ENCODE results near the gene WDR77.

- TF ChIP-seq GATA3 (IDR thresholded peaks at IDR 0.05; ENCODE audit: low read depth, low read length) = no peak
- TF ChIP-seq GATA2 (IDR thresholded peaks at IDR 0.05; ENCODE audit: low read depth, low read length) = no peak
Observed at GRCh38 chr1:111446967-111447892, 1.8 kb downstream of the WDR77 start.
